ENCODE data around the gene NECAB2.

Gene NECAB2

GRCh38 chr16:84045818-84046470, 77.9 kb downstream of the NECAB2 start:
- no peak for DNase-seq (ENCODE audit: low read depth)

- DNase-seq (ENCODE audit: low read depth), result no peak
These were observed 79.2 kb downstream of the NECAB2 start for GRCh38 chr16:84047206-84047605.

GRCh38 chr16:84047626-84048025, 79.6 kb downstream of the NECAB2 start:
- DNase-seq (ENCODE audit: low read depth), result no peak

- no peak for DNase-seq (ENCODE audit: low read depth)
These were observed 80.2 kb downstream of the NECAB2 start for GRCh38 chr16:84048270-84048669.

- no peak for DNase-seq (ENCODE audit: low read depth)
These were observed 80.8 kb downstream of the NECAB2 start for GRCh38 chr16:84048871-84049270.

GRCh38 chr16:84049403-84050060, 81.5 kb downstream of the NECAB2 start:
- no peak for DNase-seq (ENCODE audit: low read depth)

GRCh38 chr16:84050316-84050715, 82.3 kb downstream of the NECAB2 start:
- no peak for DNase-seq (ENCODE audit: low read depth)

- DNase-seq (ENCODE audit: low read depth), result no peak
These were observed 84.1 kb downstream of the NECAB2 start for GRCh38 chr16:84052071-84052622.

All from stimulated activated CD8-positive, alpha-beta memory T cell treated with anti-CD3 and anti-CD28 coated beads, Interleukin-15, amount 100 ng/mL, for 24 hours (primary cell).